KBM-7 (cell line): ENCODE results near the gene GALNT15.

Experiments used
- DNase-seq: peaks from one replicate; pipeline ENCODE4 v3.0.0-alpha.2; 2015
- in situ Hi-C: fragments of 300-500 bp; cut with MboI; formaldehyde crosslinking; loops from 2 replicates; pipeline ENCODE4 v1.14.3; 2020; ENCODE audit warnings: low sequenced_read_pairs, low pct_unique_long_range_greater_than_20kb, mixed read lengths

The GALNT15 gene

GRCh38 chr3:16243706-16244490, 69.4 kb downstream of the GALNT15 start:
- no peak for DNase-seq
- in situ Hi-C loops: no loop called here

- DNase-seq: no peak
- in situ Hi-C loops: no loop called here
These were observed 71.1 kb downstream of the GALNT15 start for GRCh38 chr3:16245609-16246008.

GRCh38 chr3:16247282-16248061, 73.0 kb downstream of the GALNT15 start:
- DNase-seq: peak; percentile 84
- in situ Hi-C loops: no loop called here

DNA sequence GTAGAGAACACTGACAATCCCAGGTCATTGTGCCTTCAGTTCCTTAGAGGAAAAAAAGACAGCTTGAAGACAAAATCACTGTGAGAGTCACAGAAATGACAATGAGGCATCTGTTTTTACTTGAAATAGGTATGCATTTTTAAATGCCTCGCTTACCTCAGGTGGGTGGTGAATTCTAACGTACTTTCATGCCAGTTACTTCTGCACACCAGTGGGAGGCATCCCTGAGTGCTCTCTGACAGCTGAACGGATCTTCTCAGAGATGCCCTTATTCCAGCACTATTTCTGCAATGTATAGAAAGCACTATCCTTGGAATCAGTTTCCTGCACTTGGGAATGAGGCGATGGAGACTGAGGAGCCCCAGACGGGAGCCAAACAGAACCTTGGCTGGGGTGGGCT, 74.1 kb downstream of the GALNT15 start:
- DNase-seq: no peak
- in situ Hi-C loops: no loop called here

GRCh38 chr3:16249336-16249735, 74.9 kb downstream of the GALNT15 start:
- in situ Hi-C loops: no loop called here
- DNase-seq: peak; percentile 31

DNA sequence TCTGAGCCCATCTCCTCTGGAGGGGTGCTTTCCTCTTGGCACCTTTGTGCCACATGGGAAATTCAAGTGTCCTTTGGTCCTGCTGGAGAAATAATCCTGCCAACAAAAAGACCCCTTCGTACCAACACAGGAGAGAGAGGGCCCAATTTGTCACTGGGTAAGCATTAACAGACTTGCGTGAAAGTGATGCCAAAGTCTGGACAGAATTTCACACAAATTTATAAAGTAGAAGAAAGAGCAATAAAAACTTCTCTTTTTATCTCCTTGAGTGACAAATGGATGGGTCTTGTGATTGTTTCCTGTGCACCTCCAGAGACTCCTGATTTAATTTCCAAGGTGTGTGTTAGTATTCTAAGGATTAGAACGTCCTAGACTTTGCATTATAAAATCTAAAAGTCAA, 75.4 kb downstream of the GALNT15 start:
- no peak for DNase-seq
- in situ Hi-C loops: no loop called here

- in situ Hi-C loops: no loop called here
- DNase-seq: no peak
These were observed 77.0 kb downstream of the GALNT15 start for GRCh38 chr3:16251316-16252085.

DNA sequence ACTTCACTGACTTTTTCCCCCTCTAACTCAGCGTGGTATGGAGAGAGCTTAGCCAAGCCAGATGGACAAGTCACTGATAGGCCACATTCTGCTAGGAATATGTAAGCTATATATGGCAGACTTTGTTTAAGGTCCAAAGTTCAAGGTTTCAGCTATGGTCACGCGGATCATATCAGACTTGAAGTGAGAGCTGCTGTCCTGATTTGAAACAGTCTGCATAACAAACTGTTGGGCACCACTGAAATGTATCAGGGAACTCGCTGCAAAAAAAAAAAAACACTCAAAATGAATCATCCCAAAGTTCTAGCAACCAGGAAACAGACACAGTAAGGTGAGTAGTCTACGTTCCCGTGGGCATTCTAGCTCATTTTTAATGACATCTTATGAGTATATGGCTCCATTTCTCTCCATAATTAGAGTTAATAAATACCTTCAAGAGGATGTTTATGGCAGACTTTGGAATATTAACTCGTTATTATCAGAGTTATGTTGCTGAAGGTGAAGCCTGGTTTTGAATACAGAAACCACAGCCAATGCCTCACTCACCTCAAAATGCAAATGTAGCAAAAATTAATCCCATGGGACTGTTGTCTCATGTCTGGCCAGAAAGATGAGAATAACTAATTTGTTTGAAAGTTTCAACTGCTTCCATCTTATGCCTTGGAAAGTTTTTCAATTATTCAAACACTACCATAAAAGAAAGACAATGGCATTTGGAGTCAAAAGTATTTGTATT, 77.9 kb downstream of the GALNT15 start:
- in situ Hi-C loops: no loop called here
- no peak for DNase-seq

DNA sequence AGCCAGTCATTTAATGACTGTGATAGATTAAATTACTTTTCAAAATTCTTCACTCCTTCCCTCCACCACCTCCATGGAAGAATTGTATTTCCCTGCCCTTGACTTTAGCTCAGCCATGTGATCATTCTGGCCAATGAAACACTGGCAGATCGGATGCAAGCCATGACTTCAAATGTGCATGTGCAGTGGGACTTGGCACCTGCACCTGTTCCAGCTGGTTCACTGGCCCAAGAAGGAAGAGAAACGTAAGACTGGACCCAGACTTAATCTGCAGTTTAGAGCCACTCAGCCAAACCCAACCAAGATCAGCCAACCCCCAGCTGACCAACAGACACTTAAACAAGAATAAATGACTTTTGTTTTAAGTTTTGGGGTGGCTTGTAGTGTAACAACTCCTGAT, 78.5 kb downstream of the GALNT15 start:
- in situ Hi-C loops: no loop called here
- no peak for DNase-seq

DNA sequence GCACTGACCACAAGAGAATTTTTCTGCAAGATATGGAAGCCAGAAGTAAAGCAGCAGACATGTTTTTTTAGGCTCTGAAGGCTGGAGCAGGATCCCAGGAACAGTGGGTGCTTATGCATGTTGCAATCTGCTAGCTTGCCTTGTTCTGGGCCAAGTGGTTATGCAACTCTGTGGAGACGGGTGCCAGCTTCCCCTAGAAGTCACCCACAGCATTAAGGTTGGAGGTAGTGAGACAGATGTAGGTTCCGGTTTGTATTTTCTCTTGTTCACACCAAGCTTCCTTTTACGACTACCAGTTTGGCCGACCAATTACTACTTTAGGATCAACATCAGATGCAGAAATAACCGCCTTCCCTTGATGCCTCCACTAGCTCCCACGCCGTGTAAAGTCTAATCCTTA, 79.1 kb downstream of the GALNT15 start:
- DNase-seq: peak; percentile 11
- in situ Hi-C loops: no loop called here

DNA sequence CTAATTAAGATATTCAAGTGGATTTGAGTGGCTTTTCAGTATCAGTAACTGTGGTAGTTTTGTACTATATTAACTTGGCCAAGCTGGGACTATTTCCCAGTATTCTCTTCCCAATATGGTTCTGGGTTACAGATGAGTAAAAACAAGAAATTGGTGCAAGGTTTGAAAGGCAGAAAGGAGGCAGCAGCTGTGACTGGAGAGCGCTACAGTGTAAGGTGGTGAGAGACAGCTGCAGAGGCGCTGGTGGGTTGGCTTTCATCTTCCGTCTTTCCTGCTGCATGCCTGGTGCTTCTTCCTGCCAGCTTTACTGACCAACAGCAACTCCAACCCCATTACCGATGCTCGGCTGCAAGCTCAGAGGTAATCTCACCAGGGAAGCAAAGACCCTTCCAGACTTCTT, 80.4 kb downstream of the GALNT15 start:
- in situ Hi-C loops: no loop called here
- DNase-seq: no peak

- DNase-seq: no peak
- in situ Hi-C loops: no loop called here
These were observed 80.8 kb downstream of the GALNT15 start for GRCh38 chr3:16255326-16255725.

DNA sequence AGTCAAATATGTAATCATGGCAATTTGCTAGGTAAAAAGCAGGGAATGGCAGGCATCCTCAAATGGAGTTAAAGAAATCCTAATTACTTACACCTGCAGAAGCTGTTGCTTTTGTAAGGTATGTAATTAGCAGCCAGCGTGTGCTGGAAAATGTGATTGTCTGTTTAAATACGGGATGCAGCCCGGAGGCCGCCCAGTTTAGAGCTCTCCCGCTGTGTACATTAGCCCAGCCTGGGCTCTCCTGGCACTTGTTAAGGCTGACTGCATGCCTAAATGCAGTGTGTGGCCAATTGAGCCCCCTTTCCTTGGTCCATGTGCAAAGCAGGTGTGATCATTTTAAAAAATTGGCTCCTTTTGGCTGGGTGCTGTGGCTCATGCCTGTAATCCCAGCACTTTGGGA, 81.2 kb downstream of the GALNT15 start:
- in situ Hi-C loops: no loop called here
- DNase-seq: no peak

DNA sequence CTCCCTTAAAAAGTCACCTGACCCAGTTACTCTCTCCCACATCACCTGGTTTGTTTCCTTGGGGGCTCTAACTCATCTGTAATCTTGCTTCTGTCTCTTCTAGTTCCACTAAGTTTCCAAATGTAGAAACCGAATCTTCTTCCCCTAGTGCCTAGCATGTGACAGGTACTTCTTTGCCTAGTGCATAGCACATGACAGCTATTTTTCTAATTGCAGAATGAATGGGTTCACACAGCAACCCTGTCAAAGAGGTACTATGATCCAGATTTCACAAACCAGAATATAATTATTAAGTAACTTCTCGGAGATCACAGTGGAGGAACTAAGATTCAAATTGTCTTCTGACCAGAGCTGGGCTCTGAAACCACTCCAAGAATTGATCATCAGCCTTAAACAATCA, 82.8 kb downstream of the GALNT15 start:
- in situ Hi-C loops: no loop called here

GRCh38 chr3:16258177-16258576, 83.7 kb downstream of the GALNT15 start:
- in situ Hi-C loops: no loop called here
- DNase-seq: no peak

More for the DNA sequence above, 82.8 kb downstream of the GALNT15 start:
- DNase-seq: no peak

DNA sequence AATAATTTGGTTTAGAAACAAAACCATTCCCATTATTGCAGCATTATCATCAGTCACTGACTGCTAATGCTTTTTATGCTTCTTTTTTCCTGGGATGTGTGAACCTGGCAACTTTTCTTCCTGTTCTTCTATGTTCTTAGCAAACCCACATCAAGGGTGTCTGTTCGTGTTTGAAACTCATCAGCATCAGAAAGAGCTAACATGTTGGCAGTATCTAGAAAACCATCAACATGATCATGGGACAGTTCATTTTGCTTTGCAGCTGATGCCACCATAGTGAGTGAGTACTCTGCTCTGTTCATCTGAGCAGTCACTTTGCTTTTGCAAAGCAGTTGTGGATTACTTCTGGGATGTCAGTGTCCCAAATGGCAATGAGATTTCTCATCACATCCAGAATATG, 84.4 kb downstream of the GALNT15 start:
- in situ Hi-C loops: no loop called here
- no peak for DNase-seq

DNA sequence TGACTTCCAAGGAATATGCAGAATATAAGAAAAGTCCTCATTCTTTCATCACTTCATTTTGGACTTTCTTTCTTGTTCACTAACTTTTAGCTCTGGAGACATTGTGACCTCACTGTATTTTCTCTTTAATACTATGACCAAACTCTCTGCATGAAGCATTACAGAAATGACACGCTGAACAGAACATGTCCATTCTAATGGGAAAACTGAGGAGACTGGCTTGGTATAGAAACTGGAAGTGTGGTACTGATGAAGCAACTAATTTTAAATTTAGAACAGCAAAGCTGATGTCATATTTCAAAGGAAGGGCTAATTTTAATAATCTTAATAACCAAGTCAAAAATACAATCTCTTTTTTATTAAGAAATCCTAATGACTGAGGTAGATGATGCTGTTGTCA, 85.6 kb downstream of the GALNT15 start:
- DNase-seq: no peak
- in situ Hi-C loops: no loop called here

GRCh38 chr3:16262174-16262573, 87.7 kb downstream of the GALNT15 start:
- in situ Hi-C loops: no loop called here
- DNase-seq: no peak

DNA sequence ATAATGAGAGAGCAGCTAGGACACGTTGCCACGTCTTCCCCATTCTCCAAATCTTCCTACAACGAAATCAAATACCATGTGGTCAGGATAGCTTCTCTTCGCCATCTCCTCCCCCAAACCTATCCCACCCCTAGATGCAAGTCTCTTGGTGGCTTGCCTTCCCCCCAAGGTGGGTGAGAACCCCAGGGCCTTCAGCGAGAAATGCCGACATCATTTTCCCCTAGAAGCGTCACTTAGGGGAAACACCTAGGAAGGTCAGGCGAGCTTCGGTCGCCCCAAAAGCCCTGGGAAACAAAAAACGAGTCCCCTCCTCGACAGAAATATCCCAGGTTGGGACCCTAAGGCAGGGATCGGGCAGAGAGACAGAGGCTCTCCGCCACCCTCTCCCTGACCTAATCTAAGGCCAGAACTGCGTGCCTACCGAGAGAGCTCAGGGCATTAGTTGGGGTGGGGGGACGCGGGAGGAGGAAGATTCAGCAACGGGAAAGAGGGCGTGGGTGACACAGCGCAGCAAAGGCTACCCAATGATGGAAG, 89.8 kb downstream of the GALNT15 start:
- no peak for DNase-seq
- in situ Hi-C loops: no loop called here
